Activated CD4-positive, alpha-beta T cell treated with anti-CD3 and anti-CD28 coated beads, Interleukin-10, Interleukin-2, amounts not matched to agents 100 ng/mL and 50 ng/mL, durations not matched to agents 16 hours and 8 hours (primary cell): ENCODE results near the gene TTC17.
A peak's percentile ranks its signal among the peaks of the same experiment; 100 is the strongest.
"Not testable (repeated sequence)": the region's sequence is repeated elsewhere in the genome, so short reads cannot be mapped to it uniquely, and the experiment has no call there.

Experiments used
- DNase-seq: peaks from one replicate; pipeline ENCODE4 v3.0.0-alpha.2; 2020

TTC17 gene

GRCh38 chr11:43382614-43383013 lies 23.9 kb downstream of the TTC17 start:
- DNase-seq, result no peak

- no peak for DNase-seq
Observed at GRCh38 chr11:43384393-43384792, 25.7 kb downstream of the TTC17 start.

- peak; percentile 68 for DNase-seq
Observed at GRCh38 chr11:43392713-43393112, 34.0 kb downstream of the TTC17 start.

- no peak for DNase-seq
Observed at GRCh38 chr11:43393765-43394355, 35.1 kb downstream of the TTC17 start.

- no peak for DNase-seq
Observed at GRCh38 chr11:43396617-43397016, 37.9 kb downstream of the TTC17 start.

GRCh38 chr11:43397251-43397650 lies 38.5 kb downstream of the TTC17 start:
- peak; percentile 12 for DNase-seq

- peak; percentile 31 for DNase-seq
Observed at GRCh38 chr11:43399983-43400630, 41.4 kb downstream of the TTC17 start.

- DNase-seq, result no peak
Observed at GRCh38 chr11:43401252-43401651, 42.5 kb downstream of the TTC17 start.

- not testable (repeated sequence) for DNase-seq
Observed at GRCh38 chr11:43401811-43402210, 43.1 kb downstream of the TTC17 start.

GRCh38 chr11:43403357-43404231 lies 44.9 kb downstream of the TTC17 start:
- DNase-seq, result no peak

GRCh38 chr11:43404406-43404805 lies 45.7 kb downstream of the TTC17 start:
- no peak for DNase-seq

- DNase-seq, result no peak
Observed at GRCh38 chr11:43404836-43405479, 46.2 kb downstream of the TTC17 start.

GRCh38 chr11:43408277-43408676 lies 49.6 kb downstream of the TTC17 start:
- no peak for DNase-seq

- DNase-seq, result no peak
Observed at GRCh38 chr11:43410394-43410793, 51.7 kb downstream of the TTC17 start.

- peak; percentile 26 for DNase-seq
Observed at GRCh38 chr11:43418197-43418596, 59.5 kb downstream of the TTC17 start.

GRCh38 chr11:43419460-43419859 lies 60.7 kb downstream of the TTC17 start:
- peak; percentile 53 for DNase-seq

- no peak for DNase-seq
Observed at GRCh38 chr11:43427971-43428370, 69.3 kb downstream of the TTC17 start.

- not testable (repeated sequence) for DNase-seq
Observed at GRCh38 chr11:43430916-43431315, 72.2 kb downstream of the TTC17 start.

- no peak for DNase-seq
Observed at GRCh38 chr11:43434893-43435292, 76.2 kb downstream of the TTC17 start.

GRCh38 chr11:43440486-43440885 lies 81.8 kb downstream of the TTC17 start:
- DNase-seq, result no peak

- DNase-seq, result no peak
Observed at GRCh38 chr11:43443811-43444210, 85.1 kb downstream of the TTC17 start.

GRCh38 chr11:43447151-43447550 lies 88.4 kb downstream of the TTC17 start:
- peak; percentile 15 for DNase-seq

- no peak for DNase-seq
Observed at GRCh38 chr11:43458486-43458885, 99.8 kb downstream of the TTC17 start.
